Lower leg skin (tissue), 3 donors: ENCODE data around the gene PATZ1.

Experiments used
- CTCF ChIP-seq, 3 donors: fragments of 450-650 bp; IDR thresholded peaks; one replicate each; pipeline ENCODE4 v1.5.1; 2016; ENCODE audit warnings: antibody characterized with exemption in 3 of 3, mild to moderate bottlenecking in 3 of 3, moderate library complexity in 2 of 3
- POLR2A ChIP-seq, 2 donors: fragments of 450-650 bp; IDR thresholded peaks; one replicate each; pipeline ENCODE4 v1.6.1; 2016 to 2017; ENCODE audit warnings: antibody characterized with exemption in 2 of 2, mild to moderate bottlenecking in 1 of 2, moderate library complexity in 1 of 2

GRCh38 chr22:31323578-31324550 is 22.3 kb downstream of the PATZ1 start:
- TF ChIP-seq CTCF (IDR thresholded peaks at IDR 0.05) (no peak), POLR2A (IDR thresholded peaks at IDR 0.05) (no peak)
